Measurements from ENCODE around the gene USP28.
"Not testable (repeated sequence)": the region's sequence is repeated elsewhere in the genome, so short reads cannot be mapped to it uniquely, and the experiment has no call there.

Gene USP28

GRCh38 chr11:113875234-113876073, at the start of gene USP28:
TSS of gene USP28 (minus strand) at chr11:113875572. CDS start at chr11:113875501, 71 bp downstream.
- DNase-seq (ENCODE audit: low read depth in 4 of 4, low spot score in 1 of 4), result peak; percentile 41 to 78 (median 62)

- DNase-seq (ENCODE audit: low read depth in 4 of 4, low spot score in 1 of 4), result no peak
These were observed 48.2 kb upstream of the USP28 start for GRCh38 chr11:113923572-113923971.

- DNase-seq (ENCODE audit: low read depth in 4 of 4, low spot score in 1 of 4), result not testable (repeated sequence)
These were observed 36.1 kb upstream of the USP28 start for GRCh38 chr11:113911491-113911890.

- DNase-seq (ENCODE audit: low read depth in 4 of 4, low spot score in 1 of 4), result no peak
These were observed 32.7 kb upstream of the USP28 start for GRCh38 chr11:113908098-113908497.

GRCh38 chr11:113907681-113908080, 32.3 kb upstream of the USP28 start:
- DNase-seq (ENCODE audit: low read depth in 4 of 4, low spot score in 1 of 4), result no peak

GRCh38 chr11:113907152-113907551, 31.8 kb upstream of the USP28 start:
- no peak for DNase-seq (ENCODE audit: low read depth in 4 of 4, low spot score in 1 of 4)

- no peak for DNase-seq (ENCODE audit: low read depth in 4 of 4, low spot score in 1 of 4)
These were observed 31.1 kb upstream of the USP28 start for GRCh38 chr11:113906516-113906915.

GRCh38 chr11:113906038-113906437, 30.7 kb upstream of the USP28 start:
- no peak for DNase-seq (ENCODE audit: low read depth in 4 of 4, low spot score in 1 of 4)

- DNase-seq (ENCODE audit: low read depth in 4 of 4, low spot score in 1 of 4), result no peak
These were observed 29.2 kb upstream of the USP28 start, which contains the start of gene HTR3B for GRCh38 chr11:113904379-113905101. TSS of gene HTR3B (plus strand) at chr11:113904796. CDS start at chr11:113904934, 138 bp downstream.

- DNase-seq (ENCODE audit: low read depth in 4 of 4, low spot score in 1 of 4), result no peak
These were observed 25.8 kb upstream of the USP28 start for GRCh38 chr11:113901141-113901540.

- DNase-seq (ENCODE audit: low read depth in 4 of 4, low spot score in 1 of 4), result no peak
These were observed 20.9 kb upstream of the USP28 start for GRCh38 chr11:113896156-113896879.

- no peak for DNase-seq (ENCODE audit: low read depth in 4 of 4, low spot score in 1 of 4)
These were observed 20.2 kb upstream of the USP28 start for GRCh38 chr11:113895367-113896155.

- DNase-seq (ENCODE audit: low read depth in 4 of 4, low spot score in 1 of 4), result no peak
These were observed 19.1 kb upstream of the USP28 start for GRCh38 chr11:113894421-113894996.

GRCh38 chr11:113888848-113889247, 13.5 kb upstream of the USP28 start:
- no peak for DNase-seq (ENCODE audit: low read depth in 4 of 4, low spot score in 1 of 4)

- DNase-seq (ENCODE audit: low read depth in 4 of 4, low spot score in 1 of 4), result no peak
These were observed 10.5 kb upstream of the USP28 start for GRCh38 chr11:113885897-113886296.

GRCh38 chr11:113884361-113884836, 9.0 kb upstream of the USP28 start:
- DNase-seq (ENCODE audit: low read depth in 4 of 4, low spot score in 1 of 4), result no peak

GRCh38 chr11:113881856-113882255, 6.5 kb upstream of the USP28 start:
- no peak for DNase-seq (ENCODE audit: low read depth in 4 of 4, low spot score in 1 of 4)

GRCh38 chr11:113880971-113881370, 5.6 kb upstream of the USP28 start:
- no peak for DNase-seq (ENCODE audit: low read depth in 4 of 4, low spot score in 1 of 4)

- not testable (repeated sequence) for DNase-seq (ENCODE audit: low read depth in 4 of 4, low spot score in 1 of 4)
These were observed 4.1 kb upstream of the USP28 start for GRCh38 chr11:113879446-113879845.

- DNase-seq (ENCODE audit: low read depth in 4 of 4, low spot score in 1 of 4), result no peak
These were observed 2.3 kb upstream of the USP28 start for GRCh38 chr11:113877670-113878055.

Measured in stimulated activated CD4-positive, alpha-beta T cell treated with anti-CD3 and anti-CD28 coated beads, Interleukin-1b, Interleukin-23, amount 100 ng/mL, for 24 hours (primary cell).